Frontal cortex (tissue), 4 donors: Measurements from ENCODE around the gene GLRX3. TPM values are rescaled to one million over a fixed set of nuclear protein-coding genes. Genes with fewer than 3 reads are reported as not detected.
"Not testable (repeated sequence)": the region's sequence is repeated elsewhere in the genome, so short reads cannot be mapped to it uniquely, and the experiment has no call there.

Experiments
- DNase-seq, 2 donors: peaks; one replicate each; pipeline ENCODE4 v3.0.0; 2012; ENCODE audit warnings: low spot score in 2 of 2
- FAIRE-seq: peaks from 2 replicates; lab custom pipeline; 2012; peaks lifted over from hg19 to GRCh38; lab: Jason Lieb, UNC
- total RNA-seq: library from RNA; depleted of rRNA; stranded (reverse); fragments of >200 nt; gene quantifications from one replicate; pipeline ENCODE4 v1.2.3, GENCODE V29; 2014
- donor health status: control.
- donor health status: control.
- donor health status: control.

GLRX3 gene
- total RNA-seq = 68.5 TPM

GRCh38 chr10:130136226-130137089 lies at the start of gene GLRX3:
Gene GLRX3 (plus strand): TSS chr10:130136391. CDS start chr10:130136421, 30 bp downstream.
- FAIRE-seq (no peak), DNase-seq (peak; percentile 98)

- not testable (repeated sequence) for DNase-seq, FAIRE-seq
Observed at GRCh38 chr10:130090565-130090964, 45.6 kb upstream of the GLRX3 start.

GRCh38 chr10:130099344-130099743 lies 36.8 kb upstream of the GLRX3 start:
- no peak for DNase-seq
- FAIRE-seq = no peak

GRCh38 chr10:130105724-130106123 lies 30.5 kb upstream of the GLRX3 start:
- FAIRE-seq = no peak
- DNase-seq = no peak

- DNase-seq, FAIRE-seq: not testable (repeated sequence)
Observed at GRCh38 chr10:130108146-130108545, 28.0 kb upstream of the GLRX3 start.

- FAIRE-seq = no peak
- no peak for DNase-seq
Observed at GRCh38 chr10:130108934-130109604, 27.1 kb upstream of the GLRX3 start.

- DNase-seq = peak; percentile 62 to 68
- FAIRE-seq = no peak
Observed at GRCh38 chr10:130109796-130110245, 26.4 kb upstream of the GLRX3 start.

GRCh38 chr10:130110246-130111112 lies 25.7 kb upstream of the GLRX3 start, which contains the start of gene C10orf143:
Gene C10orf143 (minus strand): TSS chr10:130110830. CDS start chr10:130110772, 58 bp downstream.
- no peak for FAIRE-seq

GRCh38 chr10:130111113-130111851 lies 24.9 kb upstream of the GLRX3 start:
- no peak for FAIRE-seq

More at GRCh38 chr10:130110246-130111112, 25.7 kb upstream of the GLRX3 start, which contains the start of gene C10orf143:
- DNase-seq = peak; percentile 90 to 91

GRCh38 chr10:130111852-130112180 lies 24.4 kb upstream of the GLRX3 start:
- no peak for FAIRE-seq
- DNase-seq = no peak

More at GRCh38 chr10:130111113-130111851, 24.9 kb upstream of the GLRX3 start:
- DNase-seq = peak; percentile 88 to 90

GRCh38 chr10:130112821-130113220 lies 23.4 kb upstream of the GLRX3 start:
- no peak for FAIRE-seq
- DNase-seq = no peak

GRCh38 chr10:130116942-130117341 lies 19.2 kb upstream of the GLRX3 start:
- FAIRE-seq, DNase-seq: not testable (repeated sequence)

GRCh38 chr10:130117535-130117934 lies 18.7 kb upstream of the GLRX3 start:
- not testable (repeated sequence) for DNase-seq, FAIRE-seq

- no peak for DNase-seq
- FAIRE-seq = no peak
Observed at GRCh38 chr10:130121486-130122079, 14.6 kb upstream of the GLRX3 start.

- no peak for FAIRE-seq
Observed at GRCh38 chr10:130127364-130128061, 8.7 kb upstream of the GLRX3 start.

GRCh38 chr10:130128062-130128781 lies 8.0 kb upstream of the GLRX3 start:
- DNase-seq (no peak), FAIRE-seq (no peak)

More at GRCh38 chr10:130127364-130128061, 8.7 kb upstream of the GLRX3 start:
- peak; percentile 76 to 88 for DNase-seq

- no peak for DNase-seq
- no peak for FAIRE-seq
Observed at GRCh38 chr10:130128922-130129321, 7.3 kb upstream of the GLRX3 start.
